Activated T-helper 1 cell treated with anti-CD3 and anti-CD28 coated beads, Interleukin-12 subunit alpha, Interleukin-12 subunit beta, Interleukin-2, Interleukin-4 antibody, amounts not matched to agents 30 ng/mL and 10 ng/mL and 1 ng/mL, durations not matched to agents 14 hours and 24 hours and 36 hours (primary cell): ENCODE results near the gene BEST1. TPM values are rescaled to one million over a fixed set of nuclear protein-coding genes. Genes with fewer than 3 reads are reported as not detected.

ENCODE experiments used
- DNase-seq: peaks from one replicate; pipeline ENCODE4 v3.0.0; 2021; ENCODE audit warnings: low spot score
- H3K27ac Mint-ChIP-seq: one replicate; pipeline ENCODE4 v1.8.0; 2021; ENCODE audit warnings: mild to moderate bottlenecking, mixed read lengths
- H3K27me3 Mint-ChIP-seq: one replicate; pipeline ENCODE4 v1.8.0; 2022; ENCODE audit warnings: mild to moderate bottlenecking, moderate library complexity, mixed read lengths; ENCODE audit not compliant: insufficient read depth
- H3K36me3 Mint-ChIP-seq: one replicate; pipeline ENCODE4 v1.8.0; 2021; ENCODE audit warnings: low read depth, mixed read lengths
- H3K4me1 Mint-ChIP-seq: one replicate; pipeline ENCODE4 v1.8.0; 2021; ENCODE audit warnings: low read depth, mixed read lengths
- H3K4me3 Mint-ChIP-seq: one replicate; pipeline ENCODE4 v1.8.0; 2021; ENCODE audit warnings: mild to moderate bottlenecking, moderate library complexity, mixed read lengths
- H3K9me3 Mint-ChIP-seq: one replicate; pipeline ENCODE4 v1.8.0; 2021; ENCODE audit warnings: mixed read lengths
- intact Hi-C: fragments of 100-400 bp; cut with micrococcal nuclease; formaldehyde crosslinking; loops from one replicate; pipeline ENCODE4 v1.15.1; 2024
- total RNA-seq: library from RNA; stranded (reverse); gene quantifications from 2 replicates; pipeline ENCODE4 v1.2.3, GENCODE V29; 2022

BEST1 gene
- total RNA-seq, 1 donor from 2014 or later: not detected

DNA sequence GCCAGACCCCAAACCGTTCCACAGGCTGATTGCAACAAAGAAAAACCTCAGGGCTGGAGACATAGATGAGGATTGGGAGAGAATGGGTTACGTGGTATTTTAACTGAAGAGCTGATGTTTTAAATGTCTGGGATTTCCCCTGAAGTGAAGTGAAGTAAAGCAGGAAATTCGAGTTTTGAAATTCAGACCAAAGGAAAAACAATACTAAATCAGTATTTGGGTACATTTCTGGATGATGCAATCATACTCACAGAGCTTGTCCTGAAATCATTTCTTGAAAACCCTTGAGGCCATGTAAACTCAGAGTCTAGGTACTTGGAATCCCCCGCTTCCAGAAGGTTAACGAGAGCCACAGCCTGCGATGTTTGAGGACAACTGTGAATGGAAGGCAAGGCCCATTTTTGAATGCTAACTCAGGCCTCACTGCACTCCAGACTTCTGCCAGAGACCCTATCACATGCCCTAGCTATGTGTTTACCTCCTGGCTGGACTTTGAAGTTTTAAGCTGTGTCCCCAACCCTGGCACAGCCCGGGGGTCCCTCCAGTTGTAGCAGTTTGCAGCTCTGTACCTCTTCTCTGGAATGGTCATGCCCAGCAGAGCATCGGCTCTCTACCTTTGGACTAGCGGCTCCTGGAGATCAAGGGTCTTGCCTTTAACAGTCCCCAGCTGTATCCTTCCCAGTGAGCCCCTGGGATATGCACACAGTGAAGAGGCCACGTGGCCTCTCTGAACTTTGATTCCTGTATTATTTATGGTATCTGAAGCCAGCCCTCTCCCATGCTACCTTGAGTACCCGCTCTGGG lies 22.7 kb downstream of the BEST1 start:
- peak overlapping the region; percentile 51 for H3K4me3 Mint-ChIP-seq
- peaks cover 3% of the 10 kb centered on the region for H3K36me3 Mint-ChIP-seq
- intact Hi-C loops: loop anchor here (1.0 kb wide), 2 partner anchors 52 to 109 kb away; no protein-coding TSS in a partner anchor
- H3K27ac Mint-ChIP-seq: peak overlapping the region; percentile 85
- DNase-seq: no peak
- peaks cover 63% of the 10 kb centered on the region for H3K4me1 Mint-ChIP-seq
- H3K9me3 Mint-ChIP-seq: no peaks in the 10 kb centered on the region
- H3K27me3 Mint-ChIP-seq: no peaks in the 10 kb centered on the region

DNA sequence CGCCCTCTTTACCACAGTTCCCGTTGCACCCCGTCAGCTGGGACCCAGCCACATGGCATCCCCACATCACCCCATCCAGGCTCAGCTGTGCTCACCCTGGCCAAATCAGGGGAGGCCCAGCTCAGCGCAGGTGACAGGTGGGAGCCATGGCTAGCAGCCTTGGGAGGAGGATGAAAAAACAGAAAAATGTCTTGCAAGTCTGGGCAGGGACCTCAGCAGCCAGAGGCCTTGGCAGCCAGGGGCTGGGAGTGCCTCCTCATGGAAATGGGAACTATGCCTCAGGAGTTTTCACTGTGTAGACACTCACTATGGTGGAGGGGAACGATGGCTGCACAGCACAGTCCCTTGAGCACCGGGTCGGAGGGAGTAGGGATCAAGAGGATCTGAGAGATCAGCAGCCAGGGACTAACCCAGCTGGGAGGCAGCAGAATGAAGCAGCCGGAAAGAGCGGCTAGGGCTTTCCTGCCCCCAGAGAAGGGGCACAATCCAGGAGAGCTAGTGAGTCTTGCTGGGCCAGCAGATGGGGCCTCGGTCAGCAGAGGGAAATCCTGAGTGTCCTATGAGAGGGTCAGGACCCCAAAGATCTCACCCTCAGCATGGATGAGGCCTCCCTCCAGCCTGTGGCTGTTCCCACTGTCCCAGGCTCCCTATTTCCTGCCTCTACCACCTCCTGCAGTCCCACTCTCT lies 23.5 kb downstream of the BEST1 start:
- intact Hi-C loops: no loop called here
- H3K4me3 Mint-ChIP-seq: no peak overlapping the region
- H3K9me3 Mint-ChIP-seq: no peaks in the 10 kb centered on the region
- no peak for DNase-seq
- H3K36me3 Mint-ChIP-seq: peaks cover 1% of the 10 kb centered on the region
- H3K27ac Mint-ChIP-seq: peak overlapping the region; percentile 85
- peaks cover 58% of the 10 kb centered on the region for H3K4me1 Mint-ChIP-seq
- H3K27me3 Mint-ChIP-seq: no peaks in the 10 kb centered on the region

DNA sequence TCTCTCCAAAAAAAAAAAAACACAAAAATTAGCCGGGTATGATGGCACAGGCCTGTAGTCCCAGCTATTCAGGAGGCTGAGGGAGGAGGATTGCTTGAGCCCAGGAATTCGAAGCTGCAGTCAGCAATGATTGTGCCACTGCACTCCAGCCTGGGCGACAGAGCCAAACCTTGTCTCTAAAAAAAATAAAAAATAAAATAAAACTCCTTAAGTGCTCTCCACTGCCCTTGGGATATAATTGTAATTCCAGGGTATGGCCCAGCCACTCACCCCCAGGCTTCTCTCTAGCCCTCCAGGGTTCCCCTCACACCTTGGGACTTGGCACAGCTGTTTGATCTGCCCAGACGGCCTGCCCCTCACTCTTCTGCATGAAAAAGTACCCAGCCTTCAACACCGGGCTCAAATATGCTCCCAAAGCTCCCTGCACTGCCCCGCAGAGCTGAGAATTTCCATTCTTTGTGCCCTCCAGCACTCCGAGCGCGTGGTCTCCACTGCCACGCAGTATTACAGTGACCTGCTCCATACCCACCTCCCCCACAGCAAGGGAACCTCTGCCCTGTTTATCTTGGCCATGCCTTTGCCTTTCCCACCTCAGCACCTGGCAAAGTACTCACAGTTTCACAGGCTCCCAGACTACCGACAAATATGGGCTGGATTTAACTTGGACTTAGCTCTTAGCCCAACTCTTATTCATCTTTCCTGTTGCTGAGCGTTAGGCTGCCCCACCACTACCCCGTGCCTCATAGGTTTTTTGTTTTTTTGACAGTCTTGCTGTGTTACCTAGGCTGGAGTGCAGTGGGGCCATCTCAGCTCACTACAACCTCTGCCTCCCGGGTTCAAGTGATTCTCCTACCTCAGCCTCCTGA lies 24.8 kb downstream of the BEST1 start:
- peaks cover 46% of the 10 kb centered on the region for H3K4me1 Mint-ChIP-seq
- no peaks in the 10 kb centered on the region for H3K9me3 Mint-ChIP-seq
- H3K4me3 Mint-ChIP-seq: no peak overlapping the region
- H3K36me3 Mint-ChIP-seq: no peaks in the 10 kb centered on the region
- H3K27me3 Mint-ChIP-seq: no peaks in the 10 kb centered on the region
- no peak for DNase-seq
- intact Hi-C loops: no loop called here
- H3K27ac Mint-ChIP-seq: peak overlapping the region; percentile 12

DNA sequence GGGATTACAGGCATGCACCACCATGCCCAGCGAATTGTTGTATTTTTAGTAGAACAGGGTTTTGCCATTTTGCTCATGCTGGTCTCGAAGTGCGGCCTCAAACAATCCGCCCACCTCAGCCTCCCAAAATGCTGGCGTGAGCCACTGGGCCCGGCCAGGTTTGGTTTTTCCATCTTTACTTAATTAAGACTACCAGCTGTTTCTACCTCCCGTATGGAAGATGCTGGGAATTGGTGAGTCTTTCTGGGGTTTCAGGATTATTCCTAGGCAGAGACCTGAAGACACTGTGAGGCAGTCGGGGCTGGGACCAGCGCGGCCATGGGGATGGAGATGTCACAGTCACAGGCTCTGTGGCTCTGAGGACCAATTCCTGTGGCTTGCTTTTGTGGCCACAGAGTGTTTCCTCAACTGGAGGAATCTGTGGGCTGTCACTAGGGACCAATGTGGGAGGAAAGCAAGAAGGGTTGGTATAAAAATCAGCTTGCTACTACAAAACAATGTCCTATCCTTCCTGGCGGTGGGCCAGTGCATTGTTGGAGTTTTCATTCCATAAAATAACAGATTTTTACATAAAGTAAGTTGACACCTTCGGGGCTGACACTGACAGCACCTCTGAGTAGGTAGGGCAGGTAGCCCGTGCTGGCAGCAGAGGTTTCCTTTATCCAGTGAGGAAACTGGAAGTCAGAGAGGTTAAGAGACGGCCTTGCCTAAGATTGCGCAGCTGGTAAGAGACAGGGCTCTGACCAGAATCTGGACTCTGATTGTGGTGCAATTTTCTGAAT lies 25.7 kb downstream of the BEST1 start:
- intact Hi-C loops: no loop called here
- Mint-ChIP-seq H3K27me3 (no peaks in the 10 kb centered on the region), H3K27ac (peak overlapping the region; percentile 12), H3K9me3 (no peaks in the 10 kb centered on the region), H3K36me3 (no peaks in the 10 kb centered on the region), H3K4me1 (peaks cover 40% of the 10 kb centered on the region), H3K4me3 (no peak overlapping the region)
- no peak for DNase-seq

DNA sequence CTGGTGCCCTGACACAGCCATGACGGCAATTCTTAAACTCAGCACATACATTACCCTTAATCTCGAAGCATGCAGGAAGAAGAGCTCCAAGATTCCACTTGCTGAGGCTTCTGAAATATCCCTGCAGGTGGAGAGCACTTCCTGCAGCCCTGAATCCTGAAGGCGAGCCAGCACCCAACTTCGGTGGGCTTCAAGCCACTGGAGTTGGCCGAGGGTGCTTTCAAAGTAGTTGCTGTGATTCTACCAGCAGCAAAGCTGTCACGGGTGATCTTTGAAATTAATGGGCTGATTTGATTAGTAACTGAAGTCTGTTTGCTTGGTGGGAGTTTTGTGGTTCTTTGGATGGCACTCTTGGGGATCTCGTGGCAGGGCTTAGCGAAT lies 26.3 kb downstream of the BEST1 start:
- H3K36me3 Mint-ChIP-seq: no peaks in the 10 kb centered on the region
- no peaks in the 10 kb centered on the region for H3K27me3 Mint-ChIP-seq
- H3K9me3 Mint-ChIP-seq: no peaks in the 10 kb centered on the region
- no peak overlapping the region for H3K4me3 Mint-ChIP-seq
- no peak for DNase-seq
- no peak overlapping the region for H3K27ac Mint-ChIP-seq
- intact Hi-C loops: no loop called here
- H3K4me1 Mint-ChIP-seq: peaks cover 39% of the 10 kb centered on the region

DNA sequence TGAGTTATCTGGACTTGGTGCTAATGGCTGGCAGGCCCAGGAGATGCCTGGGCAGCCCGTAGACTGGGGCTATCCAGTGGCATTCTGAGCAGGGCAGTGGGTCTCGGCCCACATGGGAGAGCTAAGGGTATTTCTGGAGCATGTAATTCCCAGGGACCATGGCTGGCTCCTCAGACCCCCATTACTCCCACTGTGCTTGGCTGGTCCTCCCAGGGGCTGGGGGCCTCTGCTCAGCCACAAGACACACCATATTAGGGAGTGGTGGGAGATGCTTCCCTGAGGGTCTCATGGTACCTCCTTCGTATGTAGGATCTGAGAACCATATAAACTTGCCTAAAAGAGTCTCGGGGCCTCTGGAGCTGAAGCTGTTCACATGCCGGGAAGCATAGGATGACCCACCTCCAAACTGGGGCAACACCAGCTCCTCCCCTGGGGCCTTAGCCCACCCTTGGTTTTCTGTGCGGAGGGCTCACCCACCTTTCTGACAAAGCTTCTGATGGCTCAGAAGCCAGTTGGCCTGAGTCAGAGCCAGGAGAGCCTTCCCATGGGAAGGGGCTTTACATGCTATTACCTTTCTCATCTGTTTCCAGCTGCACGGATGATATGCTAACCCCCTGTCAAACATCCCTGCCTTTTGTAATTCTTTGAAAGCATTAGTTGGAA lies 26.8 kb downstream of the BEST1 start:
- H3K9me3 Mint-ChIP-seq: no peaks in the 10 kb centered on the region
- no peaks in the 10 kb centered on the region for H3K36me3 Mint-ChIP-seq

DNA sequence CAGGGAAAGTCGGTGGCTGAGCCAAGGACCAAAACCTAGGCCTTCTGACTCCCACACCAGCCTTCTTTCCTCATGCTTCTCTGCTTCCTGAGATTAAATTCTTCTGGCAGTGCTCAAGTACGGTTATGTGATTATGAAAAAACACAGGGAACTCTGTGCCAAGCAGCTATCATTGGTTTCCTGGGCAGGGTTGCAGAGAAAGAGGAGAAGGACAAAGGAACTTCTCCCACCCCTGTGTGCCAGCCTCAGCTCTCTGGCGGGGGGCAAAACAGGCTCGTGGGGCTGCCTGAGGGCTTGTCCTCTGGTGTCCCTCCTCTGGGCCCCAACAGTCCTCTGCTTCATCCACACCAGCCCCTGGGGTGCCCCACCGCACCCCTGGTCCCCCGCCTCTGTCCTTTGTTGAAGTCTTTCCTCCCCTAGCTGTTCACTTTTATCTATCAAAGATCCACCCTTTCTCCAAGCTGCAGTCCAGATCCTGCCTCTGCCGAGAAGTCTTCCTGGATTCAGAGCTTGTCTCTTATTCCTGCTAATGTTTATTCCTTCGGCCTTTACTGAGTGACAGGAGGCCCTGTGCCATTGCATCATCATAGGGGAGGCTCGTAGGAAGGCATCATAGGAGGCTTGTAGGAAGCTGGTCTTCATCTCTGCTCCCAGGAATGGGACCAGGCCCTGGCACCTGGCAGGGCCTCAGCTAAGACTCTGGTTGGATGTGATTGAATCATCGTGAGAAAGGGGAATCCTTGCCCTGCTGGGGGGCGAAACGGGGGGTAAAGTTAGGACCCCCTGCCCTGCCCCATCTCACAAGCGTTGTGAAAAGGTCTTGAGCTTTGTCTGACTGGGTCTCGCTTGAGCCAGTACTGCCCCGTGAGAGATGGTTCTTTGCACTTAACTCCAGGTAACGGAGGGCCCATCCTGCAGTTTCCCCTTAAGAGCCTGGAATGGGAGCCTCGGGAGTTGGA lies 28.8 kb downstream of the BEST1 start:
- DNase-seq: no peak
- Mint-ChIP-seq H3K9me3 (no peaks in the 10 kb centered on the region), H3K27me3 (no peaks in the 10 kb centered on the region), H3K27ac (no peak overlapping the region), H3K36me3 (no peaks in the 10 kb centered on the region), H3K4me3 (no peak overlapping the region), H3K4me1 (peaks cover 17% of the 10 kb centered on the region)
- intact Hi-C loops: no loop called here

More for the DNA sequence above, 26.8 kb downstream of the BEST1 start:
- no peaks in the 10 kb centered on the region for H3K27me3 Mint-ChIP-seq
- intact Hi-C loops: no loop called here
- no peak overlapping the region for H3K27ac Mint-ChIP-seq
- DNase-seq: no peak
- peaks cover 34% of the 10 kb centered on the region for H3K4me1 Mint-ChIP-seq
- H3K4me3 Mint-ChIP-seq: no peak overlapping the region

DNA sequence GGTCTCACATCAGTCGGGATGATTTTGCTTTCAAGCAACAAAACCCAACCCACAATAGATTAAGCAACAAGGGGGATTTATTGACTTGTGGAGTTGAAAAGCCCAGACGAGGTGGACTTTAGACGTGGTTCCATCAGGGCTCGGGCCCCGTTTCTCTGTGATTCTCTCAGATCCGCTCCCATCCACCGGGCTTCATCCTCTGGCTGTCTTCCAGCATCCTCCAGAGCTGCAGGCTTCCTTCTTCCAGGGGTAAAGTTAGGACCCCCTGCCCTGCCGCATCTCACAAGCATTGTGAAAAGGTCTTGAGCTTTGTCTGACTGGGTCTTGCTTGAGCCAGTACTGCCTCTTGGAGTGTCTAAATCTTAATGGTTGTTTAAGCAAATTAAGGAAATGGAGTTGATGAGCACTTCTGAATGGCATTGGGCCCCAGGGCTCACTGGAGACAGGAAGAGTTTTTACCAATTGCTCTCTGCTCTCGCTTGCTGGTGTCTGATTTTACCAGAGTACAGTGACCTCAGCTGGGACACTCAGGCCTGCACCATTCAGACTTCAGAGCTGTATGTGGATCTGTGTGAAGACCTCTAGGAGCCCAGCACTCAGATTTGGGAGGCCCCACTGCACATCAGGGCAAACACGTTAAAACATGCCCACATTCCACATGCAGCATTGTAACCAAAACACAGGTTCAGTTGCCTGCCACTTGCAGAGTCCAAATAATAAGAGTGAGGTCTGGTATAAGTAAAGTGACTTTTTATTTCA lies 30.8 kb downstream of the BEST1 start:
- no peak for DNase-seq
- H3K36me3 Mint-ChIP-seq: no peaks in the 10 kb centered on the region
- no peaks in the 10 kb centered on the region for H3K27me3 Mint-ChIP-seq
- H3K4me3 Mint-ChIP-seq: no peak overlapping the region
- H3K27ac Mint-ChIP-seq: no peak overlapping the region
- intact Hi-C loops: no loop called here
- peaks cover 4% of the 10 kb centered on the region for H3K9me3 Mint-ChIP-seq
- peaks cover 5% of the 10 kb centered on the region for H3K4me1 Mint-ChIP-seq

DNA sequence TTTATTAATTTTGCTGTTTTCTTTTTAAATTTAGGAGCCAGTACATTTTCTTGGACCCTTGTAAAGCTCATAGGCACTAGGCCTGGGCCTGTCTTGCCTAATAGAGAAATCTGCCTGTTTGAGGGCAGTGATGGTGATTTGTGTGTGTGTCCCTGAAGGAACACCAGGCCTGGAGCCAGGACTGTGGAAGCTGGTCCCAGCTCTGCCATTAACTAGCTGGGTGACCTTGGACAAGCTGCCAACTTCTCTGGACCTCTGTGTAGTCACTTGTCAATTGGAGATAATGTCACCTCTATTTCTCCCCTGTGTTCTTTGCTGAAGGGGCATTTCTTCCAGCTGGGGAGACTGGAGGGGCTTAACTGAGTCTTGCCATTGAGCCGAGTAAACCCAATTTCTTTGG lies 33.3 kb downstream of the BEST1 start:
- Mint-ChIP-seq H3K4me1 (peaks cover 4% of the 10 kb centered on the region), H3K36me3 (peaks cover 1% of the 10 kb centered on the region), H3K9me3 (peaks cover 22% of the 10 kb centered on the region), H3K27ac (no peak overlapping the region), H3K4me3 (no peak overlapping the region), H3K27me3 (no peaks in the 10 kb centered on the region)
- DNase-seq: no peak
- intact Hi-C loops: no loop called here

DNA sequence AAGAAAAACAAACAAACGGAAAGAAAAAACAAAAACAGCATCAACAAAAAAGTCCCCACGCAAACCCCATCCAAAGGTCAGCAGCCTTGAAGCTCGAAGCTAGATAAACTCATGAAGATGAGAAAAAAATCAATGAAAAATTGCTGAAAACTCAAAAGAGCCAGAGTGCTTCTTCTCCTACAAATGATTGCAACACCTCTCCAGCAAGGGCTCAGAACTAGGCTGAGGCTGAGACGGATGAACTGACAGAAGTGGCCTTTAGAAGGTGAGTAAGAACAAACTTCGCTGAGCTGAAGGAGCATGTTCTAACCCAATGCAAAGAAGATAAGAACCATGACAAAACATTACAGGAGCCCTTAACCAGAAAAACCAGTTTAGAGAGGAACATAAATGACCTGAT lies 35.7 kb downstream of the BEST1 start:
- no peak for DNase-seq
- H3K27me3 Mint-ChIP-seq: peaks cover 9% of the 10 kb centered on the region
- H3K4me1 Mint-ChIP-seq: peaks cover 4% of the 10 kb centered on the region
- H3K4me3 Mint-ChIP-seq: no peak overlapping the region
- peaks cover 1% of the 10 kb centered on the region for H3K36me3 Mint-ChIP-seq
- H3K9me3 Mint-ChIP-seq: peaks cover 23% of the 10 kb centered on the region
- intact Hi-C loops: no loop called here
- H3K27ac Mint-ChIP-seq: no peak overlapping the region

DNA sequence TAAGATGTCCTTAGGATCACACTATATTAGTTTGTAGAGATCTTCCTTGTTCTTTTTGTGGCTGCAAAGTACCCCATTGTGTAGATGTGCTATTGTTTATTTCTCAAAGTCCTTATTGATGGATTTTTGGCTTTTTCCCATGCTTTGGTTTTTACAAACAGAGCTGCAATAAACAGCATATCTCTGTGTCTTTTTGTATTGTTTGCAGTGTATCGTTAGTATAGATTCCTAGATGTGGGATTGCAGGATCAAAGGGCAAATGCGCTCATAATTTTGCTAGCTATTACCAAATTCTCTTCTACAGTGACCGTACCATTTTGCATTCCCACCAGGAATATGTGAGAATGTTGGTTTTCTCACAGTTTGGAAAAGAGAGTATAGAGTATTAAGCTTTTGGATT lies 44.8 kb downstream of the BEST1 start:
- Mint-ChIP-seq H3K27ac (no peak overlapping the region), H3K4me1 (no peaks in the 10 kb centered on the region), H3K27me3 (peaks cover 2% of the 10 kb centered on the region), H3K4me3 (no peak overlapping the region), H3K36me3 (peaks cover 10% of the 10 kb centered on the region), H3K9me3 (peaks cover 17% of the 10 kb centered on the region)
- intact Hi-C loops: no loop called here
- no peak for DNase-seq
